Measurements from ENCODE around the gene ZMYND11.
"Not testable (repeated sequence)": the region's sequence is repeated elsewhere in the genome, so short reads cannot be mapped to it uniquely, and the experiment has no call there.

ZMYND11 gene

GRCh38 chr10:298033-298432 lies 162.8 kb downstream of the ZMYND11 start:
- Histone ChIP-seq H3K4me2 (ENCODE audit: low read length) (no peak overlapping the region), H4K91ac (ENCODE audit: low read depth, low read length) (no peak overlapping the region)

GRCh38 chr10:299512-299911 lies 164.3 kb downstream of the ZMYND11 start:
- Histone ChIP-seq H3K27ac (ENCODE audit: low read depth, low read length) (no peak overlapping the region), H2BK120ac (ENCODE audit: insufficient read depth, low read length, poor library complexity) (no peak overlapping the region), H3K4me2 (ENCODE audit: low read length) (no peak overlapping the region), H3K4me1 (ENCODE audit: control insufficient read depth in 1 of 2, insufficient read depth in 2 of 2, low read length in 2 of 2) (no peaks in the 10 kb centered on the region), H2AK5ac (ENCODE audit: low read length) (no peak overlapping the region), H3K79me2 (ENCODE audit: control insufficient read depth, insufficient read depth, low read length, poor library complexity) (no peaks in the 10 kb centered on the region), H3K79me1 (ENCODE audit: low read length) (no peaks in the 10 kb centered on the region), H4K12ac (ENCODE audit: low read depth, low read length) (no peak overlapping the region), H3K36me3 (ENCODE audit: control insufficient read depth in 1 of 2, insufficient read depth in 2 of 2, low read length in 2 of 2) (peaks cover 9 to 15% of the 10 kb centered on the region in 2 experiments), H3K27me3 (ENCODE audit: insufficient read depth, low read length) (no peaks in the 10 kb centered on the region), H4K91ac (ENCODE audit: low read depth, low read length) (no peak overlapping the region), H3K18ac (ENCODE audit: low read length) (no peak overlapping the region), H3K14ac (ENCODE audit: low read length) (no peak overlapping the region), H4K8ac (ENCODE audit: low read depth, low read length) (no peak overlapping the region), H3K4me3 (ENCODE audit: low read depth, low read length) (no peak overlapping the region), H3K23ac (ENCODE audit: low read length) (no peak overlapping the region), H3K4ac (ENCODE audit: low read depth, low read length) (no peak overlapping the region), H2AFZ (ENCODE audit: insufficient read depth, low read length, poor library complexity) (no peak overlapping the region), H2BK5ac (ENCODE audit: low read depth, low read length, poor library complexity) (no peak overlapping the region), H2BK12ac (ENCODE audit: low read length) (no peak overlapping the region), H3K9me3 (ENCODE audit: insufficient read depth, low read depth, low read length) (peaks cover 4% of the 10 kb centered on the region), H3K9ac (ENCODE audit: low read length) (no peak overlapping the region)
- no peak for DNase-seq
- no CpG with 5 or more reads among the region's 2 CpGs for WGBS (ENCODE audit: extremely low coverage, insufficient coverage, insufficient read length)

More at GRCh38 chr10:298033-298432, 162.8 kb downstream of the ZMYND11 start:
- Histone ChIP-seq H2BK12ac (ENCODE audit: low read length) (no peak overlapping the region), H3K4me1 (ENCODE audit: control insufficient read depth in 1 of 2, insufficient read depth in 2 of 2, low read length in 2 of 2) (no peaks in the 10 kb centered on the region), H2BK5ac (ENCODE audit: low read depth, low read length, poor library complexity) (no peak overlapping the region), H3K27me3 (ENCODE audit: insufficient read depth, low read length) (no peaks in the 10 kb centered on the region), H3K9ac (ENCODE audit: low read length) (no peak overlapping the region), H4K8ac (ENCODE audit: low read depth, low read length) (no peak overlapping the region), H3K4me3 (ENCODE audit: low read depth, low read length) (no peak overlapping the region), H2BK120ac (ENCODE audit: insufficient read depth, low read length, poor library complexity) (no peak overlapping the region), H3K23ac (ENCODE audit: low read length) (no peak overlapping the region), H3K18ac (ENCODE audit: low read length) (no peak overlapping the region), H4K12ac (ENCODE audit: low read depth, low read length) (no peak overlapping the region), H3K9me3 (ENCODE audit: insufficient read depth, low read depth, low read length) (peaks cover 4% of the 10 kb centered on the region), H3K27ac (ENCODE audit: low read depth, low read length) (no peak overlapping the region), H3K4ac (ENCODE audit: low read depth, low read length) (no peak overlapping the region), H3K79me2 (ENCODE audit: control insufficient read depth, insufficient read depth, low read length, poor library complexity) (no peaks in the 10 kb centered on the region), H3K79me1 (ENCODE audit: low read length) (no peaks in the 10 kb centered on the region), H3K36me3 (ENCODE audit: control insufficient read depth in 1 of 2, insufficient read depth in 2 of 2, low read length in 2 of 2) (peaks cover 9 to 18% of the 10 kb centered on the region in 2 experiments), H3K14ac (ENCODE audit: low read length) (no peak overlapping the region), H2AFZ (ENCODE audit: insufficient read depth, low read length, poor library complexity) (no peak overlapping the region), H2AK5ac (ENCODE audit: low read length) (no peak overlapping the region)
- no peak for DNase-seq
- WGBS (ENCODE audit: extremely low coverage, insufficient coverage, insufficient read length) = no CpG with 5 or more reads among the region's 9 CpGs

- no CpG with 5 or more reads among the region's 7 CpGs for WGBS (ENCODE audit: extremely low coverage, insufficient coverage, insufficient read length)
- Histone ChIP-seq H3K36me3 (ENCODE audit: control insufficient read depth in 1 of 2, insufficient read depth in 2 of 2, low read length in 2 of 2) (peaks cover 9 to 15% of the 10 kb centered on the region in 2 experiments), H3K4me1 (ENCODE audit: control insufficient read depth in 1 of 2, insufficient read depth in 2 of 2, low read length in 2 of 2) (no peaks in the 10 kb centered on the region), H4K12ac (ENCODE audit: low read depth, low read length) (no peak overlapping the region), H3K9me3 (ENCODE audit: insufficient read depth, low read depth, low read length) (peaks cover 5% of the 10 kb centered on the region), H3K9ac (ENCODE audit: low read length) (no peak overlapping the region), H3K4me2 (ENCODE audit: low read length) (no peak overlapping the region), H3K4ac (ENCODE audit: low read depth, low read length) (no peak overlapping the region), H3K27me3 (ENCODE audit: insufficient read depth, low read length) (no peaks in the 10 kb centered on the region), H4K8ac (ENCODE audit: low read depth, low read length) (no peak overlapping the region), H3K18ac (ENCODE audit: low read length) (no peak overlapping the region), H2BK12ac (ENCODE audit: low read length) (no peak overlapping the region), H2BK5ac (ENCODE audit: low read depth, low read length, poor library complexity) (no peak overlapping the region), H3K27ac (ENCODE audit: low read depth, low read length) (no peak overlapping the region), H2AK5ac (ENCODE audit: low read length) (no peak overlapping the region), H3K79me2 (ENCODE audit: control insufficient read depth, insufficient read depth, low read length, poor library complexity) (no peaks in the 10 kb centered on the region), H3K14ac (ENCODE audit: low read length) (no peak overlapping the region), H3K23ac (ENCODE audit: low read length) (no peak overlapping the region), H2AFZ (ENCODE audit: insufficient read depth, low read length, poor library complexity) (no peak overlapping the region), H4K91ac (ENCODE audit: low read depth, low read length) (no peak overlapping the region), H3K79me1 (ENCODE audit: low read length) (no peaks in the 10 kb centered on the region), H3K4me3 (ENCODE audit: low read depth, low read length) (no peak overlapping the region), H2BK120ac (ENCODE audit: insufficient read depth, low read length, poor library complexity) (no peak overlapping the region)
- DNase-seq = no peak
Observed at GRCh38 chr10:299969-300368, 164.7 kb downstream of the ZMYND11 start.

- H4K91ac ChIP-seq (ENCODE audit: low read depth, low read length); DNase-seq; H3K79me2 ChIP-seq (ENCODE audit: control insufficient read depth, insufficient read depth, low read length, poor library complexity); H3K18ac ChIP-seq (ENCODE audit: low read length); H3K9ac ChIP-seq (ENCODE audit: low read length); H3K14ac ChIP-seq (ENCODE audit: low read length); H2AK5ac ChIP-seq (ENCODE audit: low read length); H3K4me3 ChIP-seq (ENCODE audit: low read depth, low read length); H4K8ac ChIP-seq (ENCODE audit: low read depth, low read length); H2BK120ac ChIP-seq (ENCODE audit: insufficient read depth, low read length, poor library complexity); H2AFZ ChIP-seq (ENCODE audit: insufficient read depth, low read length, poor library complexity); H3K79me1 ChIP-seq (ENCODE audit: low read length); H2BK12ac ChIP-seq (ENCODE audit: low read length); H4K12ac ChIP-seq (ENCODE audit: low read depth, low read length); H3K27me3 ChIP-seq (ENCODE audit: insufficient read depth, low read length); H3K4me2 ChIP-seq (ENCODE audit: low read length); H2BK5ac ChIP-seq (ENCODE audit: low read depth, low read length, poor library complexity); H3K4me1 ChIP-seq (ENCODE audit: control insufficient read depth in 1 of 2, insufficient read depth in 2 of 2, low read length in 2 of 2); H3K27ac ChIP-seq (ENCODE audit: low read depth, low read length); H3K4ac ChIP-seq (ENCODE audit: low read depth, low read length); H3K23ac ChIP-seq (ENCODE audit: low read length); H3K9me3 ChIP-seq (ENCODE audit: insufficient read depth, low read depth, low read length): not testable (repeated sequence)
- H3K36me3 ChIP-seq (ENCODE audit: control insufficient read depth in 1 of 2, insufficient read depth in 2 of 2, low read length in 2 of 2) = peaks cover 9 to 15% of the 10 kb centered on the region in 2 experiments
- no CpG with 5 or more reads among the region's 31 CpGs for WGBS (ENCODE audit: extremely low coverage, insufficient coverage, insufficient read length)
Observed at GRCh38 chr10:300580-300979, 165.3 kb downstream of the ZMYND11 start.
